HG02678 (cell line): ENCODE data around the gene FOXD1.
"Not testable (repeated sequence)": the region's sequence is repeated elsewhere in the genome, so short reads cannot be mapped to it uniquely, and the experiment has no call there.

Source experiments
- ATAC-seq: cut with Tn5 transposase; IDR thresholded peaks from one replicate; pipeline ENCODE4 v1.9.1; 2021; ENCODE audit warnings: mild to moderate bottlenecking, moderate library complexity; ENCODE audit not compliant: unreplicated experiment

FOXD1 gene

DNA sequence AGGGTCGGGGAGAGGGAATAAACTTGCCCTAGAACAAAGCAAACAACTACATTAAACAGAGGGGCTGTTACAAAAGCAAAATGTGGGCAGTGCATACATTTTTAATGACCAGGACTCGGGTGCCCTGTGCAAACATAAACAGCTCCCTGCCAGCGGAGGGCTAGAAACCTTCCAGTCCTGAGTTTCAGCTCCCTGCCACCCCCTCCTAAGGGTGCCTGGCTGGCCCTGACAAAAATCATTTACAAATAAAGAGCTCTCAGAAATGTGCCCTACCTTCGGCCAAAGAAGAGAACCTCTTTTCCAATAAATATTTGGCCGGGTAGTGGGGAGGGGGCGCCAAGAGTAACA lies 29.5 kb downstream of the FOXD1 start:
- no peak for ATAC-seq

- ATAC-seq = no peak
These were observed 30.3 kb downstream of the FOXD1 start for GRCh38 chr5:73418244-73418691.

- ATAC-seq = no peak
These were observed 31.1 kb downstream of the FOXD1 start for GRCh38 chr5:73417303-73418034.

DNA sequence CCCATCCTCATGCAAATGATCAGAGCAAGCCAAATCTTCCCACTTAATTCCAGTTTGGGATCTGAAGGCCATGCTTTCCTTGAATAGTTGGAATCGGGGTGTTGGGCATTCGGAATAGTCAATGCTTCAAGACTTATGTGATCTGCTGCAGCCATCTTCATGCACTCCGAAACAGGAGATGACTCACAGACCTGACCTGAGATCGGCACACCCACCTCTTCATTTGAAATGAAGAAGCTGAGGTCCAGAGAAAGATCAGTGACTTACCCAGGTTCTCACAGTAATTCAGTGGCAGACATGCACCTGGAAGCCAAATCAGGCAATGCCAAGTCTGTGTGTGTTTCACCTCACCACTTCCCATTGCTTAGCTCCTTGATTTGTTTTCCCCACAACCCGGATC lies 33.0 kb downstream of the FOXD1 start:
- no peak for ATAC-seq

DNA sequence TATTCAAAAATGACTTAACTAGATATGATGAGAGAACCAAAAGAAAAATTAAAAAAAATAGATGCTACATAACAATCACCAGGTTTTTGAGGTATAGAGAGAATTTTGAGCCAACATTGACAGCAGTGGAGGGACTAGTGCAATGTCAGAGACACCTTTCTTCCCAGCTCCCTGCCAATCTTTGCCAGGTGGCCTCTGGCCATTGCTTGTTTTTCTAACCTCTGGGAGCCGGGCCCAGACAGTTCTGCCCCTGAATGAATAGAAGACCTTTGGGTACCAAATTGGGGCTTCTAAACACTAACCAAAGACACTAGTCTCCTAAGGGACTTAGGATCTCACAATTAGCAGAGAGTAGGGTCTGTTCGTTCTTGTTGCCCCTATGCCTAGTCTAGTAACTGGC lies 33.4 kb downstream of the FOXD1 start:
- ATAC-seq = no peak

GRCh38 chr5:73412597-73412988 lies 36.0 kb downstream of the FOXD1 start:
- no peak for ATAC-seq

DNA sequence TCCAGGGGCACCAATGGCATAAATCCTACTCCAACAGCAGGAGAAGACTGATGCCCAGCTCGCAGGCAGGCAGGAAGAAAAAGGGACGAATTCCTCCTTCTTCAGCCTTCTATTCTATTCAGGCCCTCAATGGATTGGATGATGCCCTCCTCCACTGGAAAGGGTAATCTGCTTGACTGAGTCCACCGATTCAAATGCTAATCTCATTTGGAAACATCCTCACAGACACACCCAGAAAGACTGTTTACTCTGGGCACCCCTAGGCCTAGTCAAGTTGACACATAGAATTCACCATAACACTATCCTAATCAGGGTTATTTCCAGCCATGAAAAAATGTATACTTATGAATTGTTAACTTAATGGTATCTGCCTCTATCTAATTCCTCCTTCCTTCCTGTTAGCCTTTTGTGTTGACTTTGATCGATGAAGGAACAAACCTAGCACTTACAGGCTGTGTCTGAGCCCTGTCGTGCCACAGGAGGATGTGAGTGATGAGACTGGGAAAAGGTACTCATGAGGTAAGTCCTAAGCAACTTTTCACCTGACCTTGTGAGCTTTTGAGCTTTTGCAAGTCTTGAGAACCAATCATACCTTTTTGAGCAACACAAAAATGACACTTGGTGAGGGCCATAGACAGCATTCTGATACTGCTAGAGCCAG lies 36.5 kb downstream of the FOXD1 start:
- no peak for ATAC-seq

DNA sequence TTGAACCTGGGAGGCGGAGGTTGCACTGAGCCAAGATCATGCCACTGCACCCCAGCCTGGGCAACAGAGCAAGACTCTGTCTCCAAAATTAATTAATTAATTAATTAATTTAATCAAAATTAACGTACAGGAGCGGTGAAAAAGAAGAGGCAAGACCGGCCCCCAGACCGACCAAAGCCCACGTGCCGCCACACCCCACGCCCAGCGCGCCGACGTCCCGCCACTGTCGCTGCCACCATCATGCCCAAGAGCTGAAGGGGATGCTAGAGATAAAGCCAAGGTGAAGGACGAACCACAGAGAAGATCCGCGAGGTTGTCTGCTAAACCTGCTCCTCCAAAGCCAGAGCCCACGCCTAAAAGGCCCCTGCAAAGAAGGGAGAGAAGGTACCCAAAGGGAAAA lies 38.6 kb downstream of the FOXD1 start:
- ATAC-seq = not testable (repeated sequence)

- ATAC-seq = no peak
These were observed 42.9 kb downstream of the FOXD1 start for GRCh38 chr5:73405691-73406090.

DNA sequence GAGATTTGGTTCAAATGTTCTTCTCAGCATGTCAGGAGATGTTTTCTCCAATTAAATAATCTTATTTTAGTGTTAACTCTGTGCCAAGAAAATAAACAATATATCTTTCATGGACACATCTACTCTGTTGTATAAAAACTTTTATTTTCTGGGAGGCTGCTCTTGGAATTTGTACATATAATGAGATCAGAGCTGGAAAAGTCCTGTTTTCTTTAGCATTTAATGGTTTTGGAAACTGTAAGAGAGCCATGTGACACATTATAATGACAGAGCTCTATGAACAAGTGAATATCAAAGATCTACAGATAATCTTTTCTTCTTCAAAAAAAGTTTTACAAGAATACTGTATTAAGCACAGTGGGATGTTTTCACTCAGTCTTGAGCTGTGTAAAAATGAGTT lies 48.8 kb downstream of the FOXD1 start:
- ATAC-seq = no peak
